CD14-positive monocyte (primary cell): ENCODE data around the gene KLHL3. TPM values are rescaled to one million over a fixed set of nuclear protein-coding genes. Genes with fewer than 3 reads are reported as not detected.

Source experiments
- DNase-seq, 3 donors: peaks; one replicate each; pipeline ENCODE4 v3.0.0-alpha.2; 2011 to 2022
- H2AFZ ChIP-seq: 2 replicates; pipeline ENCODE4 v1.6.0; 2012; ENCODE audit warnings: mild to moderate bottlenecking, low read depth, low read length, inconsistent platforms; ENCODE audit not compliant: insufficient read depth, poor library complexity, severe bottlenecking
- H3K27ac ChIP-seq, 2 donors: 1 replicate in 1 of 2; 2 replicates in 1 of 2; pipeline ENCODE4 v1.5.1; 2012 to 2013; ENCODE audit warnings: low read length in 2 of 2, control low read depth in 1 of 2, inconsistent platforms in 1 of 2, low read depth in 1 of 2, mild to moderate bottlenecking in 1 of 2
- H3K27me3 ChIP-seq, 2 donors: one replicate each; pipeline versions ENCODE4 v1.6.0 to v1.6.1; 2011 to 2013; ENCODE audit warnings: low read length in 2 of 2; ENCODE audit not compliant: control insufficient read depth in 2 of 2, insufficient read depth in 2 of 2
- H3K36me3 ChIP-seq, 2 donors: replicated peaks in 1 of 2; 1 replicate in 1 of 2; 2 replicates in 1 of 2; pipeline versions ENCODE4 v1.5.1 to v1.6.1; 2012 to 2013; ENCODE audit warnings: low read length in 2 of 2, control low read depth in 1 of 2, inconsistent platforms in 1 of 2, mild to moderate bottlenecking in 1 of 2; ENCODE audit not compliant: insufficient read depth in 2 of 2, control insufficient read depth in 1 of 2
- H3K4me1 ChIP-seq, 2 donors: 1 replicate in 1 of 2; 2 replicates in 1 of 2; pipeline versions ENCODE4 v1.5.1 to v1.6.1; 2012 to 2013; ENCODE audit warnings: low read length in 2 of 2, control low read depth in 1 of 2, inconsistent platforms in 1 of 2, mild to moderate bottlenecking in 1 of 2, moderate library complexity in 1 of 2; ENCODE audit not compliant: insufficient read depth in 2 of 2, control insufficient read depth in 1 of 2
- H3K4me2 ChIP-seq: replicated peaks from 2 replicates; pipeline ENCODE3; 2012; ENCODE audit warnings: low read length, moderate library complexity, mild to moderate bottlenecking; ENCODE audit not compliant: poor library complexity, severe bottlenecking; ENCODE audit errors: extremely low read depth
- H3K4me3 ChIP-seq, 3 experiments: fragments of 200-600 bp in 1 of 3; sonication (generic) in 1 of 3; replicated peaks in 1 of 3; 1 replicate in 2 of 3; 2 replicates in 1 of 3; pipeline ENCODE4 v1.5.1; 2011 to 2013; ENCODE audit warnings: low read length in 3 of 3, mild to moderate bottlenecking in 3 of 3, control low read depth in 2 of 3, low read depth in 2 of 3, inconsistent platforms in 1 of 3, moderate library complexity in 1 of 3
- H3K79me2 ChIP-seq: 2 replicates; pipeline ENCODE4 v1.6.0; 2012; ENCODE audit warnings: mild to moderate bottlenecking, control low read depth, inconsistent platforms, low read length, moderate library complexity; ENCODE audit not compliant: insufficient read depth
- H3K9ac ChIP-seq: 2 replicates; pipeline ENCODE4 v1.6.0; 2017; ENCODE audit warnings: low read length, mild to moderate bottlenecking; ENCODE audit not compliant: insufficient read depth, poor library complexity, severe bottlenecking
- H3K9me3 ChIP-seq, 2 donors: replicated peaks in 1 of 2; 1 replicate in 1 of 2; 2 replicates in 1 of 2; pipeline versions ENCODE4 v1.5.1 to v1.6.1; 2012 to 2013; ENCODE audit warnings: low read length in 2 of 2, control low read depth in 1 of 2; ENCODE audit not compliant: control insufficient read depth in 1 of 2, insufficient read depth in 1 of 2
- H4K20me1 ChIP-seq: 2 replicates; pipeline ENCODE4 v1.6.0; 2012; ENCODE audit warnings: mild to moderate bottlenecking, low read length, control low read depth, moderate library complexity; ENCODE audit not compliant: insufficient read depth
- H3K27ac Mint-ChIP-seq, 7 donors: one replicate each; pipeline ENCODE4 v1.8.0; 2020; ENCODE audit warnings: mild to moderate bottlenecking in 7 of 7, mixed read lengths in 7 of 7, moderate library complexity in 6 of 7, inconsistent platforms in 2 of 7
- H3K27me3 Mint-ChIP-seq, 3 donors: one replicate each; pipeline ENCODE4 v1.8.0; 2021 to 2022; ENCODE audit warnings: low read depth in 3 of 3, mild to moderate bottlenecking in 3 of 3, mixed read lengths in 3 of 3, moderate library complexity in 3 of 3, inconsistent platforms in 1 of 3
- H3K36me3 Mint-ChIP-seq, 2 donors: one replicate each; pipeline ENCODE4 v1.8.0; 2020; ENCODE audit warnings: mixed read lengths in 2 of 2, inconsistent platforms in 1 of 2, mild to moderate bottlenecking in 1 of 2
- H3K4me1 Mint-ChIP-seq: one replicate; pipeline ENCODE4 v1.8.0; 2020; ENCODE audit warnings: mild to moderate bottlenecking, mixed read lengths
- H3K4me3 Mint-ChIP-seq, 2 donors: one replicate each; pipeline ENCODE4 v1.8.0; 2020; ENCODE audit warnings: mild to moderate bottlenecking in 2 of 2, mixed read lengths in 2 of 2, moderate library complexity in 1 of 2
- H3K9me3 Mint-ChIP-seq, 7 donors: one replicate each; pipeline ENCODE4 v1.8.0; 2020 to 2022; ENCODE audit warnings: mixed read lengths in 7 of 7, mild to moderate bottlenecking in 6 of 7, moderate library complexity in 6 of 7, inconsistent platforms in 2 of 7
- CTCF ChIP-seq: fragments of 200-600 bp; IDR thresholded peaks from one replicate; pipeline ENCODE4 v1.8.0; 2022; ENCODE audit warnings: antibody characterized with exemption, mild to moderate bottlenecking
- WGBS: methylation state at CpG from one replicate; pipeline ENCODE4 v1.1.5; 2013; ENCODE audit warnings: missing lambda C conversion rate; ENCODE audit not compliant: insufficient coverage; 5-methylcytosine and 5-hydroxymethylcytosine counted together
- intact Hi-C, 2 donors: fragments of 100-400 bp; cut with micrococcal nuclease; formaldehyde crosslinking; loops; one replicate each; pipeline versions ENCODE4 v1.15.0 to v1.15.1; 2023
- polyA plus RNA-seq, 3 donors: library from polyadenylated mRNA; depleted of rRNA in 1 of 3; unstranded in 2 of 3; stranded (reverse) in 1 of 3; fragments of 300-500 nt in 2 of 3; fragments of >200 nt in 1 of 3; fragmentation: Illumina TruSeq in 2 of 3; gene quantifications; 1 replicate in 2 of 3; 2 replicates in 1 of 3; pipeline ENCODE4 v1.2.3, GENCODE V29; 2012 to 2021

The KLHL3 gene
- polyA plus RNA-seq, 3 donors: 0.71 TPM; not detected in 2

DNA sequence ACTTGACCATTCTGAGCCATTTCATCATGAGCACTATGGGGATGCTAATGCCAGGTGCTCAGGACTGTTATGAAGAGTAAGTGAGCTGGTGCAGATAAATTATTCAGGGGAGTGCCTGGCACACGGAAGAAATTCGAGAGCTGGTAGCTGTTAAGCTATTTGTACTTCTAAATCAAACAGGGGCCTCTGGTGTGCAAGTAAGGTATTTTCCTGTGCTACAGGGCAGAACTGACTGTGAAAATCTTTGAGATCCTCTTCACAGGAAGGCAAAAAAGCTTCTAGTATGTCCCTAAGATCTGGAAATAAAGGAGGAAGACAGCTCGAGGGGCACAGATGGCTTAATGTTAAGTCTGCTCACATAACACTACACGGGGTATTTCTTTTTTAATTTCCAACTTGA lies 130.5 kb downstream of the KLHL3 start:
- H3K27ac ChIP-seq: no peak overlapping the region
- no peak for TF ChIP-seq CTCF
- no peaks in the 10 kb centered on the region for H3K4me1 ChIP-seq
- H4K20me1 ChIP-seq: no peaks in the 10 kb centered on the region
- H3K9ac ChIP-seq: no peak overlapping the region
- no peak for DNase-seq
- H3K4me3 ChIP-seq: no peak overlapping the region
- Mint-ChIP-seq H3K36me3 (no peaks in the 10 kb centered on the region), H3K9me3 (no peaks in the 10 kb centered on the region), H3K27me3 (peaks cover 15 to 28% (median 15%) of the 10 kb centered on the region in 3 donors), H3K4me3 (peak overlapping the region in 1 of 2 donors; percentile 63), H3K27ac (no peak overlapping the region), H3K4me1 (peaks cover 18% of the 10 kb centered on the region)
- intact Hi-C loops: no loop called here
- 0% methylated on average over 1 of the region's 4 CpGs for WGBS
- no peak overlapping the region for H3K4me2 ChIP-seq
- no peak overlapping the region for H2AFZ ChIP-seq
- H3K79me2 ChIP-seq: no peaks in the 10 kb centered on the region
- peaks cover 7 to 15% of the 10 kb centered on the region in 2 donors for H3K27me3 ChIP-seq
- H3K36me3 ChIP-seq: no peaks in the 10 kb centered on the region
- no peaks in the 10 kb centered on the region for H3K9me3 ChIP-seq

- Histone ChIP-seq H3K36me3 (no peaks in the 10 kb centered on the region), H3K27ac (no peak overlapping the region), H3K9ac (no peak overlapping the region), H3K4me3 (no peak overlapping the region), H3K4me1 (no peaks in the 10 kb centered on the region), H3K9me3 (no peaks in the 10 kb centered on the region), H3K4me2 (no peak overlapping the region), H3K79me2 (no peaks in the 10 kb centered on the region), H2AFZ (no peak overlapping the region), H4K20me1 (no peaks in the 10 kb centered on the region), H3K27me3 (peaks cover 7 to 23% of the 10 kb centered on the region in 2 donors)
- Mint-ChIP-seq H3K4me3 (peak overlapping the region in 1 of 2 donors; percentile 63), H3K9me3 (no peaks in the 10 kb centered on the region), H3K27me3 (peaks cover 17 to 35% (median 18%) of the 10 kb centered on the region in 3 donors), H3K27ac (peak overlapping the region in 1 of 7 donors; percentile 0), H3K4me1 (peaks cover 18% of the 10 kb centered on the region), H3K36me3 (no peaks in the 10 kb centered on the region)
- WGBS: 59% methylated on average over 4 of the region's 9 CpGs
- no peak for DNase-seq
- intact Hi-C loops: no loop called here
- TF ChIP-seq CTCF: no peak
These were observed 131.4 kb downstream of the KLHL3 start for GRCh38 chr5:137604348-137605095.
